Smooth muscle cell of the pulmonary artery (primary cell): ENCODE results near the gene TDRD10. TPM values are rescaled to one million over a fixed set of nuclear protein-coding genes. Genes with fewer than 3 reads are reported as not detected.

ENCODE experiments used
- total RNA-seq: library from RNA; depleted of rRNA; stranded (reverse); fragments of >200 nt; gene quantifications from 2 replicates; pipeline ENCODE4 v1.2.3, GENCODE V29; 2014

Gene TDRD10, protein sequence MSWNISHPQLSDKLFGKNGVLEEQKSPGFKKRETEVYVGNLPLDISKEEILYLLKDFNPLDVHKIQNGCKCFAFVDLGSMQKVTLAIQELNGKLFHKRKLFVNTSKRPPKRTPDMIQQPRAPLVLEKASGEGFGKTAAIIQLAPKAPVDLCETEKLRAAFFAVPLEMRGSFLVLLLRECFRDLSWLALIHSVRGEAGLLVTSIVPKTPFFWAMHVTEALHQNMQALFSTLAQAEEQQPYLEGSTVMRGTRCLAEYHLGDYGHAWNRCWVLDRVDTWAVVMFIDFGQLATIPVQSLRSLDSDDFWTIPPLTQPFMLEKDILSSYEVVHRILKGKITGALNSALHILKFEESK
- total RNA-seq: not detected in 2 replicates

GRCh38 chr1:154502066-154502743 is at the start of gene TDRD10, which contains the start of gene SHE:
TDRD10 (plus strand) TSS chr1:154502219; CDS start chr1:154506904, 4,685 bp downstream.
SHE (minus strand) TSS chr1:154502412; CDS start chr1:154502026, 386 bp downstream.

DNA sequence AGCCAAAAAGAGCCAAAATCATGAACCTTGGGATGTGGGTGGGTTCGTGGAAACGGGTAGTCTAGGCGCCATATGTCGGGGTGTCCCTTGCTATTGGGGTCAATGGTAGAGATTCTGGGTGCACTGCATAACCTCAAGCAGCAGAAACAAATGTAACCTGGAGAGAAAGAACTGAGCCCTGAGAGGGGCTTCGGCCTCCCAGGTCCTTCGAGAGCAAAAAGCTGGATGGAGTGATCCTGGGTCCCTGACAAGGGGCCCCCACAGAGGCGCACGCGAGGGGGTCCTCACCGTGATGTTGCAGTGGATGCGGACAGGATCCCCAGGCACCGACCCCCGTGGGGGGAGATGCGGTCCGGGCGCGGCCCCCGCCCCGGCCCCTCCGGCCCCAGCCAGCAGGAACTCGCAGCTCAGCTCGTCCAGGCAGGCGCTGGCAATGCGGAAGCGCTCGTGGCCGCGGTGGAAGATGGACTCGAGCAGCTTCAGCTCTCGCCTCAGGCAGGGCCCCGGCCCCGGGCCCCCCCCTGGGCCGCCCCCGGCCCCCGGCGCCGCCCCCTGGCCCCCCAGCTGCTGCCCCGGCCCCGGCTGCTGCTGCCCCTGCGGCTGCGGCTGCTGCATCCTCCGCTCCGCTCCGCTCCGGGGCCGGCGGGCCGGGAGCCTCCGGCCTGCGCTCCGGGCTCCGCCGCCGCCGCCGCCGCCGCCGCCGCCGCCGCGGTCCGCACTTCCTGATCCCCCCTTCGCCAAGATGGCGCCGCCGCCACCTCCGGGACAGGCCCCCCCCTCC is 56.1 kb downstream of the TDRD10 start, which contains the start of gene UBE2Q1:
Gene UBE2Q1 (minus strand): TSS at position 724 of the 781 bp plus-strand sequence. CDS start 109 bp downstream, at position 615.

DNA sequence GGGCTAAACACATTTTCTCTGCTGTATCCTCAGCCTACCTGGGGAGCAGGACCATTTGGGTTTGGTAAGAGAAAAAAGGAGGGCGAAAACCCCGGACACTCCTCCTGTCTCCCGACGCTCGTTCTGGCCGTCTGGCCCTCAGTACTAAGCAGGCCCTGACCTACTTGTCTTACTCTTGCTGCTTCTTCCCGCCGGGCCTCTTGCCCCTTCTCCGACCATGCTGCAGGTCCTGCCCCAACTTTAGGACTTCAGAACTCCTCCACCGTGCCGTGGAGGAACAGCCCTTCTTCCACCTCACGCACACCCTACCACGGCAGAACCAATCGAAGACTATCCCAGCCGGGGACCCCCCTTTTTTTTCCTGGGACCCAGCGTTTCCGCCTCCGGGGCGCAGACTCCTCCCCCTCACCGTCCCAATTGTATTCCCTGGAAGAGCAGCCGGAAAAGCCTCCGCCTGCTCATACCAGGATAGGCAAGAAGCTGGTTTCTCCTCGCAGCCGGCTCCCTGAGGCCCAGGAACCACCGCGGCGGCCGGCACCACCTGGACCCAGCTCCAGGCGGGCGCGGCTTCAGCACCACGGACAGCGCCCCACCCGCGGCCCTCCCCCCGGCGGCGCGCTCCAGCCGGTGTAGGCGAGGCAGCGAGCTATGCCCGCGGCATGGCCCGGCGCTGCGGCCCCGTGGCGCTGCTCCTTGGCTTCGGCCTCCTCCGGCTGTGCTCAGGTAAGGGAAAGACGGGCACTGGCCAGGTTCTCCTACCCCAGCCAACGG is 65.6 kb downstream of the TDRD10 start, which contains the start of gene CHRNB2:
Gene CHRNB2 (plus strand): TSS at position 393 of the 771 bp plus-strand sequence. CDS start 267 bp downstream, at position 660.

Other genes with a start within 250 kb of the TDRD10 start
- 64.9 and 69.5 TPM in 2 replicates for gene HAX1, start 229.6 kb upstream of the TDRD10 start, total RNA-seq
- gene AQP10, start 181.1 kb upstream of the TDRD10 start, total RNA-seq: 0.07 and 0.13 TPM in 2 replicates
- 195 and 234 TPM in 2 replicates for gene ATP8B2, start 176.7 kb upstream of the TDRD10 start, total RNA-seq
- 4.9 and 12.6 TPM in 2 replicates for gene IL6R, start 96.9 kb upstream of the TDRD10 start, total RNA-seq
- 0.07 TPM in 2 replicates for gene SHE, start 193 bp downstream of the TDRD10 start, total RNA-seq
- 29.6 and 31.8 TPM in 2 replicates for gene UBE2Q1, start 56.4 kb downstream of the TDRD10 start, total RNA-seq
- gene CHRNB2, start 65.6 kb downstream of the TDRD10 start, total RNA-seq: under 0.01 and 0.03 TPM in 2 replicates
- gene ADAR, start 106.0 kb downstream of the TDRD10 start, total RNA-seq: 97.7 and 101 TPM in 2 replicates